Adrenal gland (tissue), 5 donors: Measurements from ENCODE around the gene PCED1B.

Source experiments
- POLR2A ChIP-seq, 2 donors: fragments of 450-650 bp; IDR thresholded peaks; one replicate each; pipeline ENCODE4 v1.6.1; 2017; ENCODE audit warnings: antibody characterized with exemption in 2 of 2, mild to moderate bottlenecking in 2 of 2, moderate library complexity in 1 of 2
- TF ChIP-seq, protein P1 (sequence below), 6 experiments: fragments of 450-650 bp in 4 of 6; fragments of 200-600 bp in 2 of 6; sonication (generic) in 1 of 6; IDR thresholded peaks; 1 replicate in 5 of 6; 2 replicates in 1 of 6; pipeline versions ENCODE4 v1.5.1 to v1.8.0; 2016 to 2021; ENCODE audit warnings: antibody characterized with exemption in 6 of 6, mild to moderate bottlenecking in 2 of 6, moderate library complexity in 1 of 6
- donor health status: DM: no; HTN: no; CAD: no.

DNA sequence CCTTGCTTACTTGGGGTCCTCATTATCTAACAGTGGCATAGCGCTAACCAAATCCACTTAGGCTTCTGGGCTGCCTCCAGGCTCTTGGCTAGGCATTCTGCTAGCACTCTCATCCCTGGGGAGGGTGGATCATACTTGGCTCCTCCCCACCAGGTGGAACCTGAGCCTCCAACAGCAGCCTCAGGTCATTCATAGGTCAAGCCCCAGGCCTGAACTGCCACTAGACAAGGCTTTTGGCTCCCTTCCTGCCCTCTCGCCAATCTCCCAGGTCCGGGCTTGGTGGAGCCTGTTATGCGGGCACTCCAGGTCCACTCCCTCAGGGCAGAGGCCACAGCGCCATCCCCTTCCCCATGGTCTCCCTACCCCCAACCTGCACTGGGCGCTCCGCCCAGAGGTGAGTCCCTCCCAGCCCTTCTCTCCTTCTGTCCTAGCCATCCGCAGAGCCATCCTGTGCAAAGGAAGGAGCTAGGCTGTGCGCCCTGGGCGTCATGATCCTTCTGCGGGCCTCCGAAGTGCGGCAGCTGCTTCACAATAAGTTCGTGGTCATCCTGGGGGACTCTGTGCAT lies 155.2 kb downstream of the PCED1B start:
- TF ChIP-seq, protein P1, sequence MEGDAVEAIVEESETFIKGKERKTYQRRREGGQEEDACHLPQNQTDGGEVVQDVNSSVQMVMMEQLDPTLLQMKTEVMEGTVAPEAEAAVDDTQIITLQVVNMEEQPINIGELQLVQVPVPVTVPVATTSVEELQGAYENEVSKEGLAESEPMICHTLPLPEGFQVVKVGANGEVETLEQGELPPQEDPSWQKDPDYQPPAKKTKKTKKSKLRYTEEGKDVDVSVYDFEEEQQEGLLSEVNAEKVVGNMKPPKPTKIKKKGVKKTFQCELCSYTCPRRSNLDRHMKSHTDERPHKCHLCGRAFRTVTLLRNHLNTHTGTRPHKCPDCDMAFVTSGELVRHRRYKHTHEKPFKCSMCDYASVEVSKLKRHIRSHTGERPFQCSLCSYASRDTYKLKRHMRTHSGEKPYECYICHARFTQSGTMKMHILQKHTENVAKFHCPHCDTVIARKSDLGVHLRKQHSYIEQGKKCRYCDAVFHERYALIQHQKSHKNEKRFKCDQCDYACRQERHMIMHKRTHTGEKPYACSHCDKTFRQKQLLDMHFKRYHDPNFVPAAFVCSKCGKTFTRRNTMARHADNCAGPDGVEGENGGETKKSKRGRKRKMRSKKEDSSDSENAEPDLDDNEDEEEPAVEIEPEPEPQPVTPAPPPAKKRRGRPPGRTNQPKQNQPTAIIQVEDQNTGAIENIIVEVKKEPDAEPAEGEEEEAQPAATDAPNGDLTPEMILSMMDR (IDR thresholded peaks at IDR 0.05): no peak
- no peak for TF ChIP-seq POLR2A (IDR thresholded peaks at IDR 0.05)
